HepG2 (cell line): ENCODE results near the gene SNPH. TPM values are rescaled to one million over a fixed set of nuclear protein-coding genes. Genes with fewer than 3 reads are reported as not detected.

ENCODE experiments used
- ATAC-seq: fragments of 200-7000 bp; cut with Tn5 transposase; 3 replicates; pipeline ENCODE4 v1.9.1; 2020; ENCODE audit warnings: mild to moderate bottlenecking, moderate library complexity
- BruUV-seq: library from RNA; stranded (reverse); fragments of 400-500 nt; replicated peaks from 2 replicates; lab custom pipeline; 2021; lab: Mats Ljungman, UMichigan
- CTCF ChIA-PET: fragments of 300-600 bp; formaldehyde crosslinking; extraction: SDS; loops from one replicate; lab custom pipeline; 2021; ENCODE audit warnings: low total read pairs, inconsistent platforms, low intra/inter-chr PET ratio; lab: Yijun Ruan, JAX
- POLR2A ChIA-PET: fragments of 350-600 bp; sonication (Branson Sonifier 250); formaldehyde crosslinking; loops from one replicate; lab custom pipeline; 2020; ENCODE audit warnings: antibody characterized with exemption, inconsistent platforms; lab: Yijun Ruan, JAX
- DNase-seq: peaks from one replicate; pipeline ENCODE4 v3.0.0-alpha.2; 2015; ENCODE audit warnings: low spot score
- FAIRE-seq: peaks from 3 replicates; lab custom pipeline; 2011; peaks lifted over from hg19 to GRCh38; lab: Jason Lieb, UNC
- H2AFZ ChIP-seq: one replicate; pipeline ENCODE4 v1.6.1; 2011; ENCODE audit warnings: low read length, inconsistent platforms
- H3K27ac ChIP-seq: fragments of 300-600 bp; 3 replicates; pipeline ENCODE4 v1.8.0; 2011; ENCODE audit warnings: mixed run types, mild to moderate bottlenecking, mixed read lengths, low read length, inconsistent platforms; ENCODE audit not compliant: insufficient read depth; ENCODE audit errors: extremely low read length
- H3K27me3 ChIP-seq, 2 experiments: fragments of 200-600 bp in 1 of 2; 2 replicates in 1 of 2; 3 replicates in 1 of 2; pipeline versions ENCODE4 v1.6.0 to v1.8.0; 2011; ENCODE audit warnings: low read length in 2 of 2, mild to moderate bottlenecking in 2 of 2, moderate library complexity in 2 of 2, inconsistent platforms in 1 of 2; ENCODE audit not compliant: insufficient read depth in 2 of 2, control insufficient read depth in 1 of 2
- H3K36me3 ChIP-seq, 2 experiments: fragments of 200-600 bp in 1 of 2; replicated peaks in 1 of 2; 2 replicates in 1 of 2; 3 replicates in 1 of 2; pipeline versions ENCODE4 v1.5.1 to v1.8.0; 2011; ENCODE audit warnings: low read length in 2 of 2, inconsistent platforms in 1 of 2; ENCODE audit not compliant: insufficient read depth in 2 of 2, control insufficient read depth in 1 of 2
- H3K4me1 ChIP-seq: 2 replicates; pipeline ENCODE4 v1.5.1; 2012; ENCODE audit warnings: low read length, inconsistent platforms; ENCODE audit not compliant: insufficient read depth
- H3K4me2 ChIP-seq: 2 replicates; pipeline ENCODE4 v1.6.0; 2011; ENCODE audit warnings: low read depth, low read length, inconsistent platforms
- H3K4me3 ChIP-seq, 3 experiments: fragments of 200-600 bp in 1 of 3; sonication (generic), shearing (Covaris generic) in 1 of 3; replicated peaks in 1 of 3; 2 replicates each; pipeline ENCODE4 v1.5.1; 2011 to 2016; ENCODE audit warnings: low read length in 3 of 3, inconsistent platforms in 2 of 3, low read depth in 2 of 3, mild to moderate bottlenecking in 2 of 3, control low read depth in 1 of 3, mixed read lengths in 1 of 3; ENCODE audit not compliant: insufficient read depth in 1 of 3
- H3K79me2 ChIP-seq: one replicate; pipeline ENCODE4 v1.6.1; 2011; ENCODE audit warnings: low read length, inconsistent platforms; ENCODE audit not compliant: insufficient read depth
- H3K9ac ChIP-seq: 2 replicates; pipeline ENCODE4 v1.6.0; 2011; ENCODE audit warnings: mild to moderate bottlenecking, low read depth, low read length, inconsistent platforms; ENCODE audit not compliant: insufficient read depth
- H3K9me3 ChIP-seq: 2 replicates; pipeline ENCODE4 v1.5.1; 2012; ENCODE audit warnings: mild to moderate bottlenecking, low read length
- H4K20me1 ChIP-seq: 2 replicates; pipeline ENCODE4 v1.6.0; 2011; ENCODE audit warnings: inconsistent platforms, mild to moderate bottlenecking, low read length, moderate library complexity; ENCODE audit not compliant: insufficient read depth
- E2F1 ChIP-seq: sonication (generic); formaldehyde crosslinking; IDR thresholded peaks from 2 replicates; pipeline ENCODE4 v1.5.0; 2020; ENCODE audit warnings: missing genetic modification reagents
- ELF1 ChIP-seq: sonication (generic); formaldehyde crosslinking; IDR thresholded peaks from 2 replicates; pipeline ENCODE4 v1.4.0; 2020; ENCODE audit warnings: missing genetic modification reagents
- PRDM10 ChIP-seq: sonication (generic); formaldehyde crosslinking; IDR thresholded peaks from 2 replicates; pipeline ENCODE4 v1.4.0; 2020; ENCODE audit warnings: low read depth, missing genetic modification reagents
- RFX1 ChIP-seq: fragments of 450-650 bp; IDR thresholded peaks from 2 replicates; pipeline ENCODE4 v1.6.1; 2017
- ZNF407 ChIP-seq: sonication (generic); formaldehyde crosslinking; IDR thresholded peaks from one replicate; pipeline ENCODE4 v1.5.1; 2020; ENCODE audit warnings: mild to moderate bottlenecking, missing genetic modification reagents; ENCODE audit errors: not compliant biosample characterization
- WGBS: methylation state at CpG from one replicate; pipeline ENCODE4 v1.1.6; 2017; ENCODE audit warnings: low lambda C conversion rate; 5-methylcytosine and 5-hydroxymethylcytosine counted together
- in situ Hi-C: cut with HindIII; loops from 2 replicates; pipeline ENCODE4 v1.10.0; 2017; ENCODE audit warnings: low pct_unique_long_range_greater_than_20kb; ENCODE audit not compliant: extremely low pct_ligation_motif_present
- intact Hi-C: fragments of 100-400 bp; cut with micrococcal nuclease; formaldehyde crosslinking; loops from one replicate; pipeline ENCODE4 v1.10.0; 2022; ENCODE audit not compliant: unreplicated experiment
- polyA plus RNA-seq, 8 experiments: library from polyadenylated mRNA; depleted of rRNA in 3 of 8; stranded (reverse) in 7 of 8; unstranded in 1 of 8; fragments of >200 nt; fragmentation: Illumina TruSeq in 4 of 8; extraction: Trizol in 4 of 8; gene quantifications; 2 replicates each; pipeline versions ENCODE4 v1.2.1 to v1.2.3, GENCODE V29; 2011 to 2016; ENCODE audit warnings: low read depth in 4 of 8, missing spikeins in 1 of 8, mixed read lengths in 1 of 8; ENCODE audit not compliant: insufficient read depth in 1 of 8
- total RNA-seq, 5 experiments: library from RNA; depleted of rRNA; stranded (reverse); fragments of >200 nt; fragmentation: Illumina TruSeq; extraction: Trizol; gene quantifications; 2 replicates each; pipeline ENCODE4 v1.2.3, GENCODE V29; 2016; ENCODE audit warnings: low read depth in 1 of 5

Gene SNPH
- total and polyA plus RNA-seq, 2 of the 13 experiments (the other 11 are each of a cell fraction or from before 2014, with no cell fraction given): 0.09 TPM; not detected in 1

- ATAC-seq (no peak), FAIRE-seq (no peak), DNase-seq (no peak)
- TF ChIP-seq PRDM10 (no peak), E2F1 (CRISPR knock-in tag) (no peak), RFX1 (no peak), ELF1 (CRISPR knock-in tag) (no peak), ZNF407 (no peak)
- in situ Hi-C loops (no loop called here), intact Hi-C loops (no loop called here)
- no peak overlapping the region for H3K4me2 ChIP-seq
- H3K36me3 ChIP-seq: no peaks in the 10 kb centered on the region
- 20% methylated on average over 9 of the region's 9 CpGs for WGBS
- no peaks in the 10 kb centered on the region for H3K4me1 ChIP-seq
- no peak overlapping the region for H3K27ac ChIP-seq
- H3K9ac ChIP-seq: no peak overlapping the region
- peaks cover 6 to 51% of the 10 kb centered on the region in 2 experiments; a peak in 4 of 5 replicates for H3K27me3 ChIP-seq
- ChIA-PET POLR2A (interaction anchor here (1.2 kb wide), 1 partner anchor 39 kb away, joined by 3 read pairs; no protein-coding TSS in a partner anchor), CTCF (no interaction called here)
- no TSS peak for BruUV-seq
- no peaks in the 10 kb centered on the region for H3K79me2 ChIP-seq
- no peak overlapping the region for H2AFZ ChIP-seq
- H3K9me3 ChIP-seq: no peaks in the 10 kb centered on the region
- no peak overlapping the region for H3K4me3 ChIP-seq
- no peaks in the 10 kb centered on the region for H4K20me1 ChIP-seq
These were observed 20.4 kb downstream of the SNPH start for GRCh38 chr20:1286267-1287024.
